Suprapubic skin (tissue), 3 donors: ENCODE results near the gene SP7.

Source experiments
- CTCF ChIP-seq, 2 donors: fragments of 200-600 bp in 1 of 2; fragments of 450-650 bp in 1 of 2; sonication (generic) in 1 of 2; IDR thresholded peaks; one replicate each; pipeline ENCODE4 v1.5.1; 2016 to 2019; ENCODE audit warnings: antibody characterized with exemption in 2 of 2, mild to moderate bottlenecking in 1 of 2, moderate library complexity in 1 of 2
- POLR2A ChIP-seq, 2 donors: fragments of 450-650 bp; IDR thresholded peaks; one replicate each; pipeline ENCODE4 v1.6.1; 2017; ENCODE audit warnings: antibody characterized with exemption in 2 of 2, mild to moderate bottlenecking in 2 of 2, moderate library complexity in 2 of 2

- TF ChIP-seq POLR2A (IDR thresholded peaks at IDR 0.05) = peak in 1 of 2 donors; percentile 34
- peak in 1 of 2 donors; percentile 10 for TF ChIP-seq CTCF (IDR thresholded peaks at IDR 0.05)
Measured at GRCh38 chr12:53299454-53300180, 36.5 kb downstream of the SP7 start, which contains the start of gene MYG1.
